GM21619 (cell line): ENCODE results near the gene ACBD6.

Source experiments
- ATAC-seq: cut with Tn5 transposase; IDR thresholded peaks from one replicate; pipeline ENCODE4 v1.9.1; 2021; ENCODE audit not compliant: unreplicated experiment

ACBD6 gene

GRCh38 chr1:180272395-180272794 is 230.0 kb downstream of the ACBD6 start:
- ATAC-seq, result no peak

- ATAC-seq, result no peak
These were observed 230.8 kb downstream of the ACBD6 start for GRCh38 chr1:180271272-180272255.

DNA sequence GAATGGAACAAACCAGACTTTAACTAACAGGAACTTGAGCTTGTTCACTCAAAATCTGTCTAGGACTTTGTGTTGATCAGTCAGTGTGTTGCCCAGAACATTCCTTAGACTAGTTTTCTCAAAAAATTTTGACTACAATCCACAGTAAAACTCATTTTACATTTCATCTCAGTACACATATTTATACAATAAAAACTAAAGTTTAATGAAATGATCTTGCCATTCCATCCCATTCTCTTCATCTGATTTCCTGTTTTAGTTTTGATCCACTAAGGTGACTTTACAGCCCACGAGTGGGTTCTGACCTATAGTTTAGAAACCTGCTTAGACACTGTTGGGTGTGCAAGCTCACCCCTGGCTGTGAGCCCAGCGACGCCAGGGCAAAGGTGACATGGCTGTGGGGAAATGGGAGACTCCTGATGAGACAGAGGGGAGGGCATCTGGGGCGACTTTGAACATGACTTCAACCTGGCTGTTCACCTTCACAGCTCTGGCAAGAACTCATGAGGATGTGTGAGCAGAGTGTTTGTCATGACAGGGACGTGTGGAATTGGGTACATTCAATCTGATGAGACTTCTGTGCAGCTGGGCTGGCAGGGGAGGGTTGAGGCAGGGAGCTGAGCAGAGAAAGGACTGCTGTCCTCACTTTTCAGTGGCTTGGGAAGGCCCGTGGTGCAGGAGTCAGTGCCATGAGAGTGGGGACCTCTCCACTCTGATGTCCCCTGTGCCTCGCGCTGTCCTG is 231.7 kb downstream of the ACBD6 start:
- ATAC-seq, result no peak

DNA sequence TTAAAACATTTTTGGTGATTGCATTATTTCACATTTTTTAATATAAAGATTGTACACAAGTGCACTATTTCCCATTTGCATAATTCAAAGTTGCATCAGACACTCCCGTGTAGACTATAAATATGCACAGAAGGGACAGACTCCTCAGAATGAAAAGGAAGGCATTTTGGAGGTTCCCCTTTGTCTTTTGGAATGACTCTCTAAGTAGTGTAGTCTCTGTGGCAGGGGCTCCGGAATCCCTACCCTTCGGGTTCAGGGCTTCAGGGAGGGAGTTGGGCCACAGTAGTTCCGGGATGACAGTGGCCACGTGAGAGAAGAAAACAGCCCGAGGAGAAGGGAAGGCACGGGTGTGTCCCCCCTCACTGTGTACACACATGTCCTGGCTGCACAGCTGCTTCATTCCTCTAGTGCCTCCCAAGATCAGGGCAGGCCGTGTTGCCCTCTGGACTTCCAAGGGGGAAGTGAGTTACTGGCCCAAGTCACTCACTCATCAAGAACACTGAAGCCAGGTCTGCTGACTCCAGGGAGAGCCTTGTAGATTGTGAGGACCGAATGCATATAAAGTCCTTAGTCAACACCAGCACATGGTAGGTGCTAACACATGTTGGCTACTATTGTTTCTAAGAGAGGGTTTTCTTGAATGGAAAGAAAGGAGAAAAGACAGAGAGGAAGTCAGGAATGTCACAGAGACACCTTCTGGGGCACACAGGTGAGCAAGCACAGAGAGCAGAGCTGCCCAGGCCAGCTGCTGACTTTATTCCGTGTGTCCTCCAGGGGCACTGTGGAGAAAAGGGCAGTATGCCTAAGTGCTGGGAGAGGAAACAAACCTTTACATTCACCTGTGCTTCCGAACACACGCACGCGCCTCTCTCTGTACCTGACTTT is 232.5 kb downstream of the ACBD6 start:
- no peak for ATAC-seq

DNA sequence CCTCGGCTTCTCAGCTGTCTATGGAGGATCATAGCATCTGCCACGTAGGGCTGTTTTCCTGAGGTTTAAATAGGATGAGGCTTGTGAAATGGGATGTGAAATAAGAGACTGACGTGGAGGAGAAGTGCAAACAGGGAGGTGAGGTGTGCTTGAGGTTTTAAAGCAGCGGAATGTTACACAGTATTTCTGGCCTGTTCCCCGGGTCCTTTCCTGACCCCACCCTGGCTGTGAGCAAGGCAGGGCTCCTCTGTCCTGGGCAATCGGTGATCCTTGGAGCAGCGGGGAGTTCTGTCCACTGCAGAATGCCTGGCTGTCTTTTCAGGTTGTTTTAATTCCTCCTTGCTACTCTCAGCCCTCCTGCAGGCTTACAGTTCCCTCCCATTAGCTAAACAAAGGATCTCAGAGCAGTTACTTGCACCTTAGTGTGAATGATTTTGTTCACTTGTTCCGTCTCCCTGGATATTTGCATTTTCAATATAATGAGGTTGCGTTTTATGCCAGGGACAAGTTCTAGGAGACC is 233.8 kb downstream of the ACBD6 start:
- ATAC-seq, result no peak

DNA sequence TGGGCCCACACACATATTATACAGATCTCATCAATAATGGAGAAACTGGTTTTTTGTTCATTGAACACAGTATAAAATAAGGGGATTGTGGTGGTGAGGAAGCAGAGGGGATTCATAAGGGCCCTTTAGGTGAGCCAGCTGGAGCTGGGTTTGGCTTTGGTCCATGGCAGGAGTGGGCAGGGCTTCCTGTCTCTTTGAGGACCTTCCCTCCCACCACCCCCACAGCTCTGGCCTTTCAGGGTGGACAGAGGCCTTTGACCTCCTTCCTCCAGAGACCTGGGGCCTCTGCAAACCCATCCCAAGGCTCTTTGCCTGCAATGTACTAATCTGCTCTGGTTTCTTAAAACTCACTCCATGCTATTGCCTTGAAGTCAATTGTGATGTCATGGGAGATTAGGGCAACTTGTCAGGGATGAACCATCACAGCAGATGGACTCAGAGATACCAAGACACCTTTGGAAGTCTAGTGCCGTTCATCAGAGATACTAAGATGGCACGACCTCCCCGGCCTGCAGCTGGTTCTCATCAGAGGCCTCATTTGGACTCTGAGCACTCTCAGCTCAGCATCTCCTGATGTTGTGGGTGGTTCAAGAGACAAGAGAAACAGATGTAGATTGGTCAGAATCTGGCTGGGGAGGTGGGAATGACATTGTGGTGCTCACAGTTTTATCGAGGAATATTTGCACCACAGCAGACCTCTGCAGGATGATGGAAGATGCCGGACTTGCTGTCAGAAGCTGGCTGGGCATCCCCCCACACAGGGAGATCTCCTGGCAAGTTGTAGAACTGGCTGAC is 234.4 kb downstream of the ACBD6 start:
- no peak for ATAC-seq

DNA sequence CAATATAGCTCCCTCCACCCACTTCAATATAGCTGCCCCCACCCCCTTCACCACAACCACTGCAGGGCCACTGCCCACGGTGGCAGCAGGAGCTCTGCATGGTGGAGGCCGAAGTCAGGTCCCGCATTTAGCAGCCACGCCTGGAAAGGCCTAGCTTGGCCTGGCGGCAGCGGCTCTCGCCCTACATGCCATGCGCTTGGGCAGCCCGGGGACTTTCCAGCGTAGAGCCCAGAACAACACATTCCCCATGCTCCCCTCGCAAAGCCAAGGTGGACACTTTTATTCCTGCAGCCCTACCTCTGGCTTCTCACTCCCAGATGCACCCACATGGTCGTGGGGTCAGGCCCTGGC is 235.2 kb downstream of the ACBD6 start:
- no peak for ATAC-seq

GRCh38 chr1:180266275-180267210 is 235.8 kb downstream of the ACBD6 start:
- no peak for ATAC-seq

DNA sequence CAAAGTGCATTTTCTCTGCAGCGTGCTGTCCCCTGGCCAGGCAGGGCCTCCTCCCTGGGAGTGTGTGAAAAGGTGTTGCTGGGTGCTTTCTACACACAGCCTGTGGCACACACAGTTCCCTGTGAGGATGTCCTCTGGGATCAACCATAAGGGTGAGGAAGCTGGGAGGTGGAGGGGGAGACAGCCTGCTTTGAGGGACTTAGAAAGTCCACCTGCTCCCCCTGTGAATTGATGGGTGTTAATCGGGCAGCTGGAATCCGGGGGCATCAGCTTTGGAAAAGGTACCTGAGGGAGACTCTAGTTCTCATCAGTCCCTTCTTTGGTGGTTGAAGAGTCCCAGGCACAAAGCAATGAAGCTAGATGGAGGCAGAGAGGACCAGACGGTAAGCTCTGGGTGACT is 236.5 kb downstream of the ACBD6 start:
- no peak for ATAC-seq

GRCh38 chr1:180265201-180265600 is 237.2 kb downstream of the ACBD6 start:
- no peak for ATAC-seq

GRCh38 chr1:180264595-180264994 is 237.8 kb downstream of the ACBD6 start:
- no peak for ATAC-seq

DNA sequence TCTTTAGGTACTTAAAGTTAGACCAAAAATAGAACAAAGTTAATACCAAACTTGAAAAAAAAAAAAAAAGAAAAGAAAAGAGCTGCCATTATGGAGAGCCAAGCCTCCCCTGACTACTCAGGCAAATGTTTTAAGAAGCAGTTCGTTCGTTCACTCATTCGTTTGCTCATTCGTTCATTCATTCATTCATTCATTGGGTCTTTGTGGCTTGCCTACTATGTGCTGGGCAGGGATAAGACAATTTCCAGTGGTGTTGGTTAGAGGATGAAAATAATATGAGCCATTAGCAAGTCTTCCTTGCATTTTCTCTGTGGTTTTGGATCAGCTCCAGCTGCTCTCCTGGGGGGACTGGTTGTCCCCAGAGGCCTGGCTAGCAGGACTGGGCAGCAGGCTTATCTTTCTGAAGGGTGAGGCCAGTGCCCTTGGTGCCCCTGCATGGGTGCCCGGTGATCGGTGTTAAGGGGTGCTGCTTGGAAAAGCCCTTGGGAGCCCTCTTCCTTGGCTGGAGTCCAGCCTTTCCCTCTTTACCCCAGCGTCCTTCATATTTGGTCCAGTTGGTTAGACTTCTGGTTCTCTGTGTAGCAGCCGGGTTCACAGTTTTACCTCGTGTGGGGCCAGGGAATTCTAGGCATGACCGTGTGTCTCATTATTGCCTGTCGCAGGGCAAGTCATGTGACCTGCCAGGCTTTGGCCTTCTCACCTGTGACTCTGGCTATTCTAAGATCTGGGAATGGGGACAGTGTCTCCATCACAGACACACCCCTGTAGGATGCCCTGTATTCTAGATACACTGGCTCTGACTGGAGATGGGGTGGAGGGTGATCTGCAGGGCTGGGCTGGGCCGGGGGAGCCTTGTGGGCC is 239.5 kb downstream of the ACBD6 start:
- ATAC-seq, result no peak

GRCh38 chr1:180261524-180262155 is 240.7 kb downstream of the ACBD6 start:
- ATAC-seq, result no peak

- no peak for ATAC-seq
These were observed 241.3 kb downstream of the ACBD6 start for GRCh38 chr1:180261030-180261429.

DNA sequence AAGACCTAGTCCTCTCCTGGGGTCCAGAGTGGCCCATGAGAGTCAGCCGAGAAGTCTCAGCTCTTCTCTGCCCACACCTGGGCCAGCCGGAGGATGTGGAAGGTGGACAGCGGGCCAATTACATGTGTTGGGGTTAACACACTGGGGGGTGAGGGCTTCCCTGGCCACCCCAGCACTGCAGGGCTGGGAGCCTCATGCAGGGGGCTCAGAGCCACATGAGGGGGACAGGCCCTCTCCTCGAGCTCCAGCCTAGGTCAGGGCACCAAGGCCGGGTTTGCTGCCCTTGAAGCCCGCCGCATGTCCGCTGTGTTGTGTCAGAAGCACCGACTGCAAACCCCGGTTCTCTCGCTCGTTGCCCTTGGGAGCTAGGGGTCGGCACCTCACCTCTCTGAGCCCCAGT is 241.8 kb downstream of the ACBD6 start:
- no peak for ATAC-seq

DNA sequence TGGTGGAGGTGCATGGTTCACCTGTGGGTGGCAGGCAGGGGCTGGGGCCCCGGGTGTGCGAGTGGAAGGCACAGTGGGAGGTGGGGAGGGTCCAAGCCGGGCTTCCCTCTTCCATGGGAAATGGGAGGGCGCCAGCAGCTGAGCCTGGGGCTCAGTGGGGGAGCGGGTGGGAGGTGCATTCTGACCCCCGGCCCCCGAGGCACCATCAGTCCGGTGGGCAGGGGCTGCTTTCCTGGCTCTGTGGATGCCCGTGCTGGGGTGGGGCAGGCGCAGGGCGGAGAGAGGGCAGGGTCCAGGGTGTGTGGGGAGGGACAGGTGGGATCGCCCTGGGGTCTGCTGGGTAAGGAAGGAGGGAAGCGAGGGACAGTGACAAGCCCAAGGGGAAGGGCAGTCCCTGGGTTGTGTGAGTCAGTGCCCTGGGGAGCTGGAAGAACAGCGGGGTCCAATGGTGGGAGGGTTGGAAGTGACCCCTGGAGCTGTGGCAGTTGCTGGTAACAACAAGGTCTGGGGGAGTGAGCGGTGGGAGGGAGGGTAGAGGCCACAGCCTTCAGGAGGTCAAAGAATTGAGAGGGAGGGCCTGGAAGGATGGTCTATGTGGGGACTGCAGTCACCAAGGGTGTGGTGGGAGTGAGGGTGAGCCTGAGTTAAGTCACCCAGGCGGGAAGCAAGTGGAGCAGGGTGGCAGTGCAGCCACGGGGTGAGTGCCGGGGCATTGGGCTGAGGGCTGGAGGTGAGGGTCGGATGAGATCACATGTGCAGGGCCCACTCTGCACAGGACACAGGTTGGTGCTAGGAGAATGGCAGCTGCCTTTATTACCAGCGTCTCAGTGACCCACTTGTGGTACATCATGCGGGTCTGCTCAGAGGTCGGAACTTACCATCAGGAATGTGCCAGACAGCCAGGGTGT is 242.7 kb downstream of the ACBD6 start:
- no peak for ATAC-seq

DNA sequence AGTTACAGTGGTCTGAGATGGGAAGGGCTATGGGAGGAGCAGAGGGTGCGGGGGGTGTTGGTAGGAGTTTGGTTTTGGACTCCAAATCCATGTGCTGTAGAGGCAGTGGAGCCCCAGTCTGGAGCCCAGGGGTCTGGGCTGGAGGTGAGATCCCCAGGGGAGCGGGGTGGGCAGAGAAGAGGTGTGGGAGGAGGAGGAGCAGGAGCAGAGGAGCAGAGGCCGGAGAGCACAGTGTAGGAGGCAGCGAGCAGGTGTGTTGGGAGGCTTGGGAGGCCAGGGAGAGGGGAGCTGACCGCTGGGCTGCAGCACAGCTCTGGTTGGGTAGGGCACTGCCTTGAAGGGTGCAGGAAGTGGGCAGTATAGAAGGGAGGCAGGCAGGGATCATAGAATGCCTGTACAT is 243.4 kb downstream of the ACBD6 start:
- no peak for ATAC-seq
